K562 (cell line): ENCODE results near the gene CCDC87. TPM values are rescaled to one million over a fixed set of nuclear protein-coding genes. Genes with fewer than 3 reads are reported as not detected.

Source experiments
- ARNT ChIP-seq, 2 experiments: fragments of 450-650 bp; IDR thresholded peaks; 2 replicates each; pipeline ENCODE4 v1.6.1; 2016; ENCODE audit warnings: mild to moderate bottlenecking in 1 of 2
- BHLHE40 ChIP-seq: IDR thresholded peaks from 2 replicates; pipeline ENCODE4 v1.6.1; 2011; ENCODE audit warnings: low read length, improper control_type of control experiment
- ELF1 ChIP-seq: fragments of 200-800 bp; sonication (Bioruptor generic); IDR thresholded peaks from 2 replicates; pipeline ENCODE4 v1.6.1; 2016; ENCODE audit warnings: missing genetic modification characterization, missing compliant biosample characterization
- HMBOX1 ChIP-seq: sonication (generic); IDR thresholded peaks from 2 replicates; pipeline ENCODE4 v1.6.1; 2016
- IFI16 ChIP-seq: fragments of 250-450 bp; sonication (Bioruptor Pico); IDR thresholded peaks from 2 replicates; pipeline ENCODE4 v2.1.2; 2022; ENCODE audit warnings: mild to moderate bottlenecking, inconsistent platforms
- KDM2B ChIP-seq: fragments of 250-450 bp; sonication (Bioruptor Pico); IDR thresholded peaks from 2 replicates; pipeline ENCODE4 v1.8.0; 2021; ENCODE audit warnings: mild to moderate bottlenecking, moderate library complexity
- KDM5B ChIP-seq: fragments of 200-600 bp; sonication (generic); IDR thresholded peaks from 2 replicates; pipeline ENCODE4 v1.6.1; 2012; ENCODE audit warnings: low read depth, mild to moderate bottlenecking, moderate library complexity, low read length, control low read depth, inconsistent platforms; ENCODE audit not compliant: insufficient replicate concordance
- MLLT1 ChIP-seq, 2 experiments: fragments of 450-650 bp; IDR thresholded peaks; 2 replicates each; pipeline ENCODE4 v1.6.1; 2016
- MYBL2 ChIP-seq, 2 experiments: fragments of 450-650 bp in 1 of 2; sonication (generic) in 1 of 2; formaldehyde crosslinking in 1 of 2; IDR thresholded peaks; 2 replicates each; pipeline versions ENCODE4 v1.6.1 to v1.8.1; 2017 to 2022; ENCODE audit warnings: borderline replicate concordance in 1 of 2, inconsistent platforms in 1 of 2, low read depth in 1 of 2, mild to moderate bottlenecking in 1 of 2, missing genetic modification reagents in 1 of 2, moderate library complexity in 1 of 2
- NELFE ChIP-seq: IDR thresholded peaks from 2 replicates; pipeline ENCODE4 v1.6.1; 2011; ENCODE audit warnings: mild to moderate bottlenecking; ENCODE audit not compliant: insufficient read depth, insufficient read length
- RNF219 ChIP-seq: fragments of 250-450 bp; sonication (Bioruptor Pico); IDR thresholded peaks from 2 replicates; pipeline ENCODE4 v1.5.0; 2022; ENCODE audit warnings: mild to moderate bottlenecking
- ZFP36 ChIP-seq: fragments of 150-350 bp; IDR thresholded peaks from 2 replicates; pipeline ENCODE4 v1.6.1; 2018; ENCODE audit warnings: low read length, low read depth; ENCODE audit not compliant: partially characterized antibody
- ZNF175 ChIP-seq: fragments of 200-800 bp; sonication (Bioruptor generic); IDR thresholded peaks from 2 replicates; pipeline ENCODE4 v1.6.1; 2016; ENCODE audit warnings: low read depth, mild to moderate bottlenecking, missing genetic modification characterization, missing compliant biosample characterization
- ZNF3 ChIP-seq: fragments of 250-450 bp; sonication (Bioruptor Pico); IDR thresholded peaks from 2 replicates; pipeline ENCODE4 v1.5.0; 2021; ENCODE audit warnings: mild to moderate bottlenecking, moderate library complexity
- polyA plus RNA-seq, 8 experiments: library from polyadenylated mRNA; depleted of rRNA in 4 of 8; stranded (reverse) in 5 of 8; unstranded in 3 of 8; fragments of >200 nt; fragmentation: Nextera tagmentation in 2 of 8; fragmentation: Illumina TruSeq in 1 of 8; extraction: Ambion mirVana in 2 of 8; extraction: Trizol in 1 of 8; gene quantifications; 2 replicates each; pipeline versions ENCODE4 v1.2.1 to v1.2.3, GENCODE V29; 2011 to 2014; ENCODE audit warnings: inconsistent platforms in 1 of 8, missing spikeins in 1 of 8
- total RNA-seq, 7 experiments: library from RNA; depleted of rRNA in 6 of 7; stranded (reverse); fragments of >200 nt in 6 of 7; fragmentation: Illumina TruSeq in 2 of 7; extraction: Trizol in 2 of 7; gene quantifications; 2 replicates each; pipeline versions ENCODE4 v1.2.1 to v1.2.3, GENCODE V29; 2011 to 2021; ENCODE audit warnings: low replicate concordance in 1 of 7
- TF ChIP-seq, protein P1 (sequence below): sonication (generic); formaldehyde crosslinking; IDR thresholded peaks from 2 replicates; pipeline ENCODE4 v1.8.1; 2023; ENCODE audit warnings: mild to moderate bottlenecking, missing genetic modification reagents, moderate library complexity
- TF ChIP-seq, protein P2 (sequence below): fragments of 200-800 bp; sonication (Bioruptor generic); IDR thresholded peaks from 2 replicates; pipeline ENCODE4 v1.6.1; 2017; ENCODE audit warnings: missing genetic modification characterization, missing compliant biosample characterization
- TF ChIP-seq, protein P3 (sequence below): fragments of 450-650 bp; IDR thresholded peaks from 2 replicates; pipeline ENCODE4 v1.7.0; 2016; ENCODE audit warnings: borderline replicate concordance

CCDC87 gene
- total and polyA plus RNA-seq, 9 of the 15 experiments (the other 6 are each of a cell fraction or from before 2014, with no cell fraction given), result 0.03 to 0.44 (median 0.15) TPM; not detected in 1

DNA sequence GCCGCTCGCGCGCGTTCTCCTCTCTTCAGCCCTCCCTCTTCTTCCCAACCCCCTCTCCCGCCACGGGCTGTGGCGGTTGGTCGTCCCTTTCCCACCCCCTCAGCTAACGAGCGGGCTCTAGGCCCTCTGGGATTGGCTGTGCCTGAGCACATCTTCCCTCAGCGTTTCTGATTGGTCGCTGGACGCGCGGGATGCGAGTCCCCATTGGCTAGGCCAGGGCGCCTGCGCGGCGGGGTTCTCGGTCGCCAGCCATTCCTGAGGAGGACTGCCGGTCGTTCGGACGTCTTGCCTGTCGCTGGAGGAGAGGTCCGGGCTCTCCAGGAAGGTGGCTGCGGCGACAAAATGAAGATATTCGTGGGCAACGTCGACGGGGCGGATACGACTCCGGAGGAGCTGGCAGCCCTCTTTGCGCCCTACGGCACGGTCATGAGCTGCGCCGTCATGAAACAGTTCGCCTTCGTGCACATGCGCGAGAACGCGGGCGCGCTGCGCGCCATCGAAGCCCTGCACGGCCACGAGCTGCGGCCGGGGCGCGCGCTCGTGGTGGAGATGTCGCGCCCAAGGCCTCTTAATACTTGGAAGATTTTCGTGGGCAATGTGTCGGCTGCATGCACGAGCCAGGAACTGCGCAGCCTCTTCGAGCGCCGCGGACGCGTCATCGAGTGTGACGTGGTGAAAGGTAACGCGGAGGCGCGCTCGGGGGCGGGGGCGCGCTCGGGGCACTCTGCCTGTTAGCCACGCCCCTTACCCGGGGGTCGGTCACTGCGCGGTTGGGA lies 23.7 kb upstream of the CCDC87 start, which contains the start of gene RBM14 (continued):
- no peak for TF ChIP-seq NELFE
- no peak for TF ChIP-seq RNF219 (CRISPR knock-in tag)
- peak in 1 of 2 experiments; percentile 89; a peak in 2 of 4 replicates for TF ChIP-seq MLLT1 (IDR thresholded peaks at IDR 0.05)
- TF ChIP-seq ARNT (IDR thresholded peaks at IDR 0.05), result no peak
- TF ChIP-seq, protein P1, sequence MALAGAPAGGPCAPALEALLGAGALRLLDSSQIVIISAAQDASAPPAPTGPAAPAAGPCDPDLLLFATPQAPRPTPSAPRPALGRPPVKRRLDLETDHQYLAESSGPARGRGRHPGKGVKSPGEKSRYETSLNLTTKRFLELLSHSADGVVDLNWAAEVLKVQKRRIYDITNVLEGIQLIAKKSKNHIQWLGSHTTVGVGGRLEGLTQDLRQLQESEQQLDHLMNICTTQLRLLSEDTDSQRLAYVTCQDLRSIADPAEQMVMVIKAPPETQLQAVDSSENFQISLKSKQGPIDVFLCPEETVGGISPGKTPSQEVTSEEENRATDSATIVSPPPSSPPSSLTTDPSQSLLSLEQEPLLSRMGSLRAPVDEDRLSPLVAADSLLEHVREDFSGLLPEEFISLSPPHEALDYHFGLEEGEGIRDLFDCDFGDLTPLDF (CRISPR knock-in tag), result peak; percentile 83
- no peak for TF ChIP-seq ZFP36
- peak; percentile 90 for TF ChIP-seq MYBL2 (IDR thresholded peaks at IDR 0.05; ENCODE audit: low read depth)
- no peak for TF ChIP-seq MYBL2 (CRISPR knock-in tag; IDR thresholded peaks at IDR 0.05; ENCODE audit: borderline replicate concordance)
- TF ChIP-seq HMBOX1, result no peak
- TF ChIP-seq KDM2B (CRISPR knock-in tag), result no peak
- TF ChIP-seq IFI16 (CRISPR knock-in tag), result no peak
- TF ChIP-seq, protein P2, sequence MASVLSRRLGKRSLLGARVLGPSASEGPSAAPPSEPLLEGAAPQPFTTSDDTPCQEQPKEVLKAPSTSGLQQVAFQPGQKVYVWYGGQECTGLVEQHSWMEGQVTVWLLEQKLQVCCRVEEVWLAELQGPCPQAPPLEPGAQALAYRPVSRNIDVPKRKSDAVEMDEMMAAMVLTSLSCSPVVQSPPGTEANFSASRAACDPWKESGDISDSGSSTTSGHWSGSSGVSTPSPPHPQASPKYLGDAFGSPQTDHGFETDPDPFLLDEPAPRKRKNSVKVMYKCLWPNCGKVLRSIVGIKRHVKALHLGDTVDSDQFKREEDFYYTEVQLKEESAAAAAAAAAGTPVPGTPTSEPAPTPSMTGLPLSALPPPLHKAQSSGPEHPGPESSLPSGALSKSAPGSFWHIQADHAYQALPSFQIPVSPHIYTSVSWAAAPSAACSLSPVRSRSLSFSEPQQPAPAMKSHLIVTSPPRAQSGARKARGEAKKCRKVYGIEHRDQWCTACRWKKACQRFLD (CRISPR knock-in tag), result peak; percentile 95
- TF ChIP-seq ELF1 (tag), result no peak; the same call in 1 of the 2 replicates
- TF ChIP-seq ZNF3, result no peak
- TF ChIP-seq, protein P3, sequence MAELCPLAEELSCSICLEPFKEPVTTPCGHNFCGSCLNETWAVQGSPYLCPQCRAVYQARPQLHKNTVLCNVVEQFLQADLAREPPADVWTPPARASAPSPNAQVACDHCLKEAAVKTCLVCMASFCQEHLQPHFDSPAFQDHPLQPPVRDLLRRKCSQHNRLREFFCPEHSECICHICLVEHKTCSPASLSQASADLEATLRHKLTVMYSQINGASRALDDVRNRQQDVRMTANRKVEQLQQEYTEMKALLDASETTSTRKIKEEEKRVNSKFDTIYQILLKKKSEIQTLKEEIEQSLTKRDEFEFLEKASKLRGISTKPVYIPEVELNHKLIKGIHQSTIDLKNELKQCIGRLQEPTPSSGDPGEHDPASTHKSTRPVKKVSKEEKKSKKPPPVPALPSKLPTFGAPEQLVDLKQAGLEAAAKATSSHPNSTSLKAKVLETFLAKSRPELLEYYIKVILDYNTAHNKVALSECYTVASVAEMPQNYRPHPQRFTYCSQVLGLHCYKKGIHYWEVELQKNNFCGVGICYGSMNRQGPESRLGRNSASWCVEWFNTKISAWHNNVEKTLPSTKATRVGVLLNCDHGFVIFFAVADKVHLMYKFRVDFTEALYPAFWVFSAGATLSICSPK, result no peak
- TF ChIP-seq KDM5B, result peak; percentile 94
- peak; percentile 87 for TF ChIP-seq ZNF175 (CRISPR knock-in tag)
- TF ChIP-seq BHLHE40, result peak; percentile 31
